SH-SY5Y (cell line): ENCODE measurements around the gene CEP63.

ENCODE experiments used
- GATA2 ChIP-seq: IDR thresholded peaks from 2 replicates; pipeline ENCODE4 v1.6.1; 2011; ENCODE audit warnings: mild to moderate bottlenecking, low read depth, low read length
- GATA3 ChIP-seq: IDR thresholded peaks from 2 replicates; pipeline ENCODE4 v1.6.1; 2011; ENCODE audit warnings: low read depth, mild to moderate bottlenecking, low read length, moderate library complexity

GRCh38 chr3:134466331-134466730 is 19.5 kb upstream of the CEP63 start:
- TF ChIP-seq GATA2, result no peak
- no peak for TF ChIP-seq GATA3
